Neural progenitor cell (in vitro differentiated cells): Measurements from ENCODE around the gene SEMA3B. TPM values are rescaled to one million over a fixed set of nuclear protein-coding genes. Genes with fewer than 3 reads are reported as not detected.

ENCODE experiments used
- DNase-seq: peaks from one replicate; pipeline ENCODE4 v3.0.0-alpha.2; 2016; ENCODE audit warnings: low spot score
- H2AFZ ChIP-seq: fragments of 200-600 bp; sonication (generic); replicated peaks from 2 replicates; pipeline ENCODE4 v1.6.1; 2016; ENCODE audit warnings: antibody characterized with exemption
- H3F3A ChIP-seq: fragments of 200-600 bp; sonication (generic); 2 replicates; pipeline ENCODE4 v1.6.1; 2016; ENCODE audit warnings: antibody characterized with exemption, low read depth
- H3K27ac ChIP-seq: fragments of 200-600 bp; sonication (generic); 2 replicates; pipeline ENCODE4 v1.5.1; 2016; ENCODE audit warnings: mild to moderate bottlenecking
- H3K27me3 ChIP-seq: fragments of 200-600 bp; sonication (generic); 2 replicates; pipeline ENCODE4 v1.6.1; 2016; ENCODE audit warnings: mild to moderate bottlenecking, moderate library complexity
- H3K36me3 ChIP-seq: fragments of 200-600 bp; sonication (generic); 2 replicates; pipeline ENCODE4 v1.5.1; 2016
- H3K4me1 ChIP-seq: fragments of 200-600 bp; sonication (generic); 2 replicates; pipeline ENCODE4 v1.6.1; 2016; ENCODE audit warnings: mixed run types
- H3K4me2 ChIP-seq: fragments of 200-600 bp; sonication (generic); 2 replicates; pipeline ENCODE4 v1.6.1; 2016
- H3K4me3 ChIP-seq: fragments of 200-600 bp; sonication (generic); 2 replicates; pipeline ENCODE4 v1.5.1; 2016
- H3K79me2 ChIP-seq: fragments of 200-600 bp; sonication (generic); 2 replicates; pipeline ENCODE4 v1.6.1; 2016; ENCODE audit warnings: low read depth
- H3K9ac ChIP-seq: fragments of 200-600 bp; sonication (generic); 2 replicates; pipeline ENCODE4 v1.6.1; 2016
- H3K9me3 ChIP-seq: fragments of 200-600 bp; sonication (generic); 2 replicates; pipeline ENCODE4 v1.5.1; 2016; ENCODE audit warnings: low read depth
- H4K20me1 ChIP-seq: fragments of 200-600 bp; sonication (generic); 2 replicates; pipeline ENCODE4 v1.6.1; 2016; ENCODE audit warnings: low read depth
- H3K27ac Mint-ChIP-seq: 3 replicates; pipeline ENCODE4 v1.8.0; 2021; ENCODE audit warnings: mixed read lengths
- H3K27me3 Mint-ChIP-seq: 2 replicates; pipeline ENCODE4 v1.8.0; 2022; ENCODE audit warnings: low read depth, mild to moderate bottlenecking, inconsistent platforms, moderate library complexity, mixed read lengths; ENCODE audit not compliant: insufficient read depth
- H3K36me3 Mint-ChIP-seq: 3 replicates; pipeline ENCODE4 v1.8.0; 2021; ENCODE audit warnings: mixed read lengths
- H3K4me1 Mint-ChIP-seq: 3 replicates; pipeline ENCODE4 v1.8.0; 2021; ENCODE audit warnings: mixed read lengths
- H3K4me3 Mint-ChIP-seq: 3 replicates; pipeline ENCODE4 v1.8.0; 2021; ENCODE audit warnings: mild to moderate bottlenecking, moderate library complexity, mixed read lengths
- H3K9me3 Mint-ChIP-seq: 3 replicates; pipeline ENCODE4 v1.8.0; 2020; ENCODE audit warnings: mixed read lengths
- EZH2 ChIP-seq: fragments of 200-600 bp; sonication (generic); IDR thresholded peaks from 2 replicates; pipeline ENCODE4 v1.6.1; 2017; ENCODE audit warnings: antibody characterized with exemption, mild to moderate bottlenecking, moderate library complexity
- EZH2phosphoT487 ChIP-seq: fragments of 200-600 bp; sonication (generic); IDR thresholded peaks from 2 replicates; pipeline ENCODE4 v1.6.1; 2017; ENCODE audit warnings: antibody characterized with exemption
- total RNA-seq: library from RNA; depleted of rRNA; stranded (reverse); fragments of >200 nt; gene quantifications from 2 replicates; pipeline ENCODE4 v1.2.3, GENCODE V29; 2015; ENCODE audit warnings: low replicate concordance
- TF ChIP-seq, protein P1 (sequence below): fragments of 200-600 bp; sonication (generic); IDR thresholded peaks from 2 replicates; pipeline ENCODE4 v1.5.1; 2017; ENCODE audit warnings: antibody characterized with exemption, mild to moderate bottlenecking

SEMA3B gene
- total RNA-seq, 1 donor from 2014 or later, result 0.80 TPM

GRCh38 chr3:50299929-50300680 lies 31.2 kb downstream of the SEMA3B start:
- TF ChIP-seq, protein P1, sequence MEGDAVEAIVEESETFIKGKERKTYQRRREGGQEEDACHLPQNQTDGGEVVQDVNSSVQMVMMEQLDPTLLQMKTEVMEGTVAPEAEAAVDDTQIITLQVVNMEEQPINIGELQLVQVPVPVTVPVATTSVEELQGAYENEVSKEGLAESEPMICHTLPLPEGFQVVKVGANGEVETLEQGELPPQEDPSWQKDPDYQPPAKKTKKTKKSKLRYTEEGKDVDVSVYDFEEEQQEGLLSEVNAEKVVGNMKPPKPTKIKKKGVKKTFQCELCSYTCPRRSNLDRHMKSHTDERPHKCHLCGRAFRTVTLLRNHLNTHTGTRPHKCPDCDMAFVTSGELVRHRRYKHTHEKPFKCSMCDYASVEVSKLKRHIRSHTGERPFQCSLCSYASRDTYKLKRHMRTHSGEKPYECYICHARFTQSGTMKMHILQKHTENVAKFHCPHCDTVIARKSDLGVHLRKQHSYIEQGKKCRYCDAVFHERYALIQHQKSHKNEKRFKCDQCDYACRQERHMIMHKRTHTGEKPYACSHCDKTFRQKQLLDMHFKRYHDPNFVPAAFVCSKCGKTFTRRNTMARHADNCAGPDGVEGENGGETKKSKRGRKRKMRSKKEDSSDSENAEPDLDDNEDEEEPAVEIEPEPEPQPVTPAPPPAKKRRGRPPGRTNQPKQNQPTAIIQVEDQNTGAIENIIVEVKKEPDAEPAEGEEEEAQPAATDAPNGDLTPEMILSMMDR, result no peak
- TF ChIP-seq EZH2phosphoT487 (no peak), EZH2 (no peak)
- Histone ChIP-seq H3K4me1 (peaks cover 13% of the 10 kb centered on the region), H3K4me2 (peak overlapping the region; percentile 85), H3K27me3 (no peaks in the 10 kb centered on the region), H2AFZ (peak overlapping the region; percentile 75), H3K79me2 (no peaks in the 10 kb centered on the region), H3K4me3 (peak overlapping the region; percentile 91), H3K9me3 (no peaks in the 10 kb centered on the region), H3F3A (peaks cover 5% of the 10 kb centered on the region), H4K20me1 (peaks cover 6% of the 10 kb centered on the region), H3K36me3 (no peaks in the 10 kb centered on the region), H3K27ac (no peak overlapping the region), H3K9ac (no peak overlapping the region)
- Mint-ChIP-seq H3K27me3 (peaks cover 12% of the 10 kb centered on the region), H3K4me1 (peaks cover 25% of the 10 kb centered on the region), H3K4me3 (peak overlapping the region; percentile 96), H3K27ac (peak overlapping the region; percentile 76), H3K36me3 (peaks cover 5% of the 10 kb centered on the region), H3K9me3 (peaks cover 4% of the 10 kb centered on the region)
- no peak for DNase-seq

DNA sequence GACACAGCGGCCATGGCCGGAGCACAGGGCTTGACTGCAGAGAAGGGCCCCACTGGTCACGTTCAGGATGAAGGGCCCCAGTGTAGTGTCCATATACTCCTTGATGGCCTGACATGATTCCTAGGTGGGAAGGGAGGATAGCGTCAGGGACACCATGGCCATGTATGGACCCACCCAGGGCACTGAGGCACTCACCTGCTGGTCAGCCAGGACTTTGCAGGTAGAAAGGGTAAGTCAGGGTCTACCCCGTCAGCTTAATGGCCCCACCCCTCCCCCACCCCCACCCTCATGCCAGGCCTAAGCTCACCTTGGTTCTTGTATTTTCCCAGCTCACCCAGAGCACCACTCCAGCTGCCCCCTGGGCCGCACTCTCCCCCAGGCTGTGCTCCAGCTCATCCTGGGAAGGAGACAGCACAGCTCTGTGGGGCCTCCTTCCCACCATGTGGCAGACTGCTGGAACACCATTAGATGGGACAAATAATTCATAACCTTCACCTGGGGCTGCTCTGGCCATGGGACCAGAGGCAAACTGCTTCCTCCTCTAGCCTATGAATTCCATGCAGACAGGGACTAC lies 31.8 kb downstream of the SEMA3B start:
- peaks cover 14% of the 10 kb centered on the region for H3K27me3 Mint-ChIP-seq

GRCh38 chr3:50302095-50303012 lies 33.4 kb downstream of the SEMA3B start:
- no peak overlapping the region for H3K27ac Mint-ChIP-seq
- H3F3A ChIP-seq, result peaks cover 5% of the 10 kb centered on the region
- H4K20me1 ChIP-seq, result peaks cover 6% of the 10 kb centered on the region
- no peak overlapping the region for H3K27ac ChIP-seq
- peaks cover 3% of the 10 kb centered on the region for H3K36me3 Mint-ChIP-seq
- H3K27me3 ChIP-seq, result no peaks in the 10 kb centered on the region
- DNase-seq, result peak; percentile 1
- H3K79me2 ChIP-seq, result no peaks in the 10 kb centered on the region
- H3K9ac ChIP-seq, result no peak overlapping the region
- H3K36me3 ChIP-seq, result no peaks in the 10 kb centered on the region
- peaks cover 14% of the 10 kb centered on the region for H3K9me3 Mint-ChIP-seq
- H3K4me2 ChIP-seq, result no peak overlapping the region
- H2AFZ ChIP-seq, result no peak overlapping the region
- TF ChIP-seq EZH2phosphoT487 (no peak), EZH2 (no peak)
- TF ChIP-seq, protein P1, result no peak
- no peak overlapping the region for H3K4me3 Mint-ChIP-seq
- peaks cover 25% of the 10 kb centered on the region for H3K4me1 Mint-ChIP-seq
- H3K27me3 Mint-ChIP-seq, result peaks cover 10% of the 10 kb centered on the region
- H3K4me1 ChIP-seq, result peaks cover 13% of the 10 kb centered on the region
- H3K4me3 ChIP-seq, result no peak overlapping the region
- H3K9me3 ChIP-seq, result peaks cover 3% of the 10 kb centered on the region

More for the DNA sequence above, 31.8 kb downstream of the SEMA3B start:
- Histone ChIP-seq H3K36me3 (no peaks in the 10 kb centered on the region), H3K4me3 (no peak overlapping the region), H3K9ac (no peak overlapping the region), H4K20me1 (peaks cover 6% of the 10 kb centered on the region), H3K79me2 (no peaks in the 10 kb centered on the region), H3K9me3 (no peaks in the 10 kb centered on the region), H3K27me3 (no peaks in the 10 kb centered on the region), H3F3A (peaks cover 5% of the 10 kb centered on the region), H2AFZ (no peak overlapping the region), H3K27ac (no peak overlapping the region), H3K4me2 (no peak overlapping the region), H3K4me1 (peaks cover 13% of the 10 kb centered on the region)
- Mint-ChIP-seq H3K36me3 (peaks cover 5% of the 10 kb centered on the region), H3K9me3 (peaks cover 6% of the 10 kb centered on the region), H3K4me3 (peak overlapping the region; percentile 96), H3K27ac (peak overlapping the region; percentile 42), H3K4me1 (peaks cover 25% of the 10 kb centered on the region)
- peak; percentile 1 for DNase-seq
- TF ChIP-seq EZH2phosphoT487 (no peak), EZH2 (no peak)
- TF ChIP-seq, protein P1, result no peak
